T-helper 1 cell treated with Interleukin-12 subunit alpha and Interleukin-12 subunit beta and Interleukin-4 antibody, amounts not matched to agents 30 ng/mL and 1 ng/mL, for 36 hours (primary cell): ENCODE results near the gene DIPK1C. TPM values are rescaled to one million over a fixed set of nuclear protein-coding genes. Genes with fewer than 3 reads are reported as not detected.

Experiments
- intact Hi-C: fragments of 100-400 bp; cut with micrococcal nuclease; formaldehyde crosslinking; loops from one replicate; pipeline ENCODE4 v1.15.1; 2024
- total RNA-seq: library from RNA; stranded (reverse); gene quantifications from 2 replicates; pipeline ENCODE4 v1.2.3, GENCODE V29; 2022

Gene DIPK1C
- total RNA-seq, 1 donor from 2014 or later, result not detected

DNA sequence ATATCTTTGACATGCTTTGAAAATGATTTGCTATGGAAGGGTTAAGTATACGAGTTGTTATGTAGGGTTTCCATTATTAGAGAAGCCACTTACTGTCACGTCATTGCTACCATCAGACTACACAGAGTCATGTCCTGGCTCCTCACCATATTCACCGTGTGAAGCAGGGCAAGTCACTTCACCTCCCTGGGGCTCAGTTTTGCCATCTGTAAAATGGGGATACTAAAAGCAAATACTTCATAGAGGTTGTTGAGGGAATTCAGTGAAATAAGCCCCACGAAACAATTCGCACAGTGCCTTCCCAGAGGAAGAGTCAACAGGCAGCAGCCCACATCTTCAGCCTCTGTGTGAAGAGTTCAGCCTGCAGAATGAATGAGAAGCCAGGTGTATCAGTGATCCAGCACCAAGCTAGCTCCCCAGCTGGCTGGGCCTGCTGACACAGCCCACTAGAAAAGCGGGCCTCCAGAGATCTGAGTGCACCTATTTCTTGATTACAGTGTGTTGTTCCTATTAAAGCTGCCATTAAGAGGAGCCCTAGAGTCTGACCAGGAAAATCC is 3.4 kb downstream of the DIPK1C start:
- intact Hi-C loops, result no loop called here

GRCh38 chr18:74453016-74453566 is 4.0 kb downstream of the DIPK1C start:
- intact Hi-C loops, result no loop called here

DNA sequence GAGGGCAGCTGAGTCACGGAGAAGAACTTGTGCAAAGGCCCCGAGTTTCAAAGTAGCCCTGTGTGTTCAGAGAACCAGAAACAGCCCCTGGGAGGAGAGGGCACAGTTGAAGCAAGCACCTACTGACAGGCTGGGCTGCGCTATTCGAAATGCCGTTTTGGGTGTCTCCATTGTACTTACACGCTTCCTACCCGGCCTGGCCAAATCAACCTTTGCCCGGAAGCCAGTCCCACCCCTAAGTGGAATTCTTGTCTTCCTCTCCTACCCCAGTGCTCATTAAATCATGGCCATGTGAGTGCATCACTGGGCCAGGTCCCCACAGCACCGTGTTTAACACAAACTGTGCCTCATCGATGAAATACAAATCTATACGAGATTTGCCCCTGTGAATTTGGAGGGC is 6.0 kb downstream of the DIPK1C start:
- intact Hi-C loops, result no loop called here

DNA sequence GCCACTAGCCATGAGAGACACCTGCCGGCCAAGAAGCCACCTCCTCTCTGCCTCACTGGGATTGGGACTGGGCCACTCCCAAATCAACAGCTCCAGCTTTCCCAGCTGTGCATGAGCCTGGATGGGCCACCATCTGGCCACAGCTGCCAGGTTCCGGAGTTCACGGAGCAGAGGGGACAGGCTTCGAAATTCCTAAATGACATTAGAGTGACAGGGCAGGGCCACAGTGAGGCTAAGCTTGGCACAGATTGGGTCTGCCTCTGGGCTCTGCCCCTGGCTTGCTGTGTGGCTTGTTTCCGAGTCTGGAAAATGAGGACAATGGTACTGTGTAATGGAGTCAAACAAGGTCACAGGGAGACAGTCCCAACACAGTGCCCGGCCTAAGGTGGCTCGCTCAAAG is 6.5 kb downstream of the DIPK1C start:
- intact Hi-C loops, result no loop called here

DNA sequence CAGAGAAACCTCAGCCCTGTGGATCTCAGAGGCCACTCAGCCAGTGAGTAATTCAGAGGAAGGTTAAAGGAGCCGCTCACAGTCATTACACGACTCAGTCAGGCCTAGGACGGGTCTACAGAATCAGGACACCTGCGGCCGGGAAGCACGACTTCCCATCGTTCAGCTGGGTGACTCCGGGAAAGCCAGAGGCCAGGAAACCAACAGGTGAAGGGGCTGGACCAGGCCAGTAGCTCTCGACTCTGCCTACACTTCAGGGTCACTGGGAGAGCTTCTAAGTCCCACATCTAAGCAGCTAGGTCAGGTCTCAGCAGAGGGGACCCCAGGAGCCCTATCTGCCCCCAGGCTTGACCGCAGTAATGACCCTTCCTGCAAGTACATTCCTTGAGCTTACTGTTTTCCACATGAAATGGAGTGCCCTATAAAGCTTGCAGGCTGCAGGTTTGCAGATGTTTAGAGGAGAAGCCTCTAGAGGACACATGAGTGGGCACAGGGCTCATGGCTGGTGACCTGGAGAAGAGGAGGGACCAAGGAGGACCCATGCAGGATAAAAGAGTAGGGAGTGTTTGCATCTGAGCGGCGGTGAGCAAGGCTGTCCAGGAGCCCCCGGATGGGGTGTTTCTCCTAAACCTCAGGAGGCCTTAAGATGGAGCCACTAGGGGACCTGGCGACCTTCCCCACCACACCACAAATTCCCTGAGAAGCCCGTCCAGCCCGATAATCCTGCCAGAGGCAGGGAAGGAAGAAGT is 9.5 kb downstream of the DIPK1C start:
- intact Hi-C loops, result no loop called here

- intact Hi-C loops, result no loop called here
These were observed 10.3 kb downstream of the DIPK1C start for GRCh38 chr18:74446631-74447403.

GRCh38 chr18:74446178-74446577 is 10.9 kb downstream of the DIPK1C start:
- intact Hi-C loops, result no loop called here

GRCh38 chr18:74445585-74445984 is 11.5 kb downstream of the DIPK1C start:
- intact Hi-C loops, result no loop called here

DNA sequence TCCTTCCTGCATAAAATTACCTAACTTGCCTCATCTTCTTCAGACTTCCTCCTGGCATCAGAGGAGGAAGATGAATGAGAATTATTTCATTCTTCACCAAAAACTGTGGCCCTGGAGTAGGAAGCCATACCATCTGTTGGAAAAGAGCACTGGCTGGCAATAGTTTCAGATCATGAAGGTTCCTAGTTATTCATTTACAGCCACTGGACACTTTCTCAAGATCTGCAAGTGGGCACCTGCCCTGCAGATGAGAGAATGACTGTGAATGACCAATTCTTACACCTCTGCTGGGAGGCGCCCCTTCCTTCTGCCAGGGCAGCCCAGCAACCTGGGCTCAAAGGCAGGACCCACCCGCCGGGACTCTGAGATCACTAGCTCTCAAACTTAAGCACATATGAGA is 13.0 kb downstream of the DIPK1C start:
- intact Hi-C loops, result no loop called here

DNA sequence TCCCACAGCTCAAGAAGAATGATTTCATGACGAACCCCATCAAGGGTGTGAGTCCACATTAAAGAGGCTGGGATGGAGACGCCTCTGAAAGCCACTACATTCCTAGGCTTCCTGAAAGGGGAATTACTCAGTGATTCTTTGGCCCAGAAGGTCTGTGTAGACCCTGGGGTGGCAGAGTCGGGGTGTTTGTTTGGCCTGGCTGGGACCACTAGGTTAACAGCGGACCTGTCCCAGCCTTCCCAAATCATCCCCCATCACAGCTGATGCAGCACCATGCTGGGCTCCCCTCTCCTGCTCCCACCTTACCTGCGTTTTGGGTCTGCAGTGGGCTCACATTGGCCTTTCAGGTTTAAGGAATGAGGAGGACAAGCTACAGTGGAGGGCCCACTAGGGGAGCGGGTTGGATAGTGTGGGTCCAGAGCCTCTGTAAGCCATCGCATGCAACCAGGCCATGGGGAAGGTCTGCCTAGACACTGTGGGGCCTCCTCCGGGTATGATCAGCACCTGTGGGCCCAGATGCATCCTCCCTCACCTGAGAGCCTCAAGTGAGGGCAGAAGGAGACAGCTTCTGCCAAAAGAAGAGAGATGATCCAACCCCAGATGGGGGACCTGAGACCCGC is 16.2 kb downstream of the DIPK1C start:
- intact Hi-C loops, result no loop called here

GRCh38 chr18:74438091-74438490 is 19.0 kb downstream of the DIPK1C start:
- intact Hi-C loops, result no loop called here

GRCh38 chr18:74436158-74436769 is 20.8 kb downstream of the DIPK1C start:
- intact Hi-C loops, result no loop called here

DNA sequence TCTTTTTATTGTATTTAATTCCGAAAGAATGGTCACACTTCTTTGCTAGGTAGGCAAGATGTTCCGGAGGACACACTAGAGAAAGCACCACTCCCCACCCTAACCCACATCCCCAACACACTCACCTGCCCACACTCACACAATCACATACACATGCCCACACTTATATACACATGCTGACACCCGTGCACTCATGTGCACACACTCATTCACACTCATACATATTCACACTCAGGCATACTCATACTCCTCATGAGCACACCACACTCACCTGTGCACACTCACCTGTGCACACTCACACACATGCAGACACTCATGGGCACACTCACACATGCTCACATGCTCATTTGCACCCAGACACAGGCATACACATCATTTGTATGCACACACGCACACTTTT is 21.4 kb downstream of the DIPK1C start:
- intact Hi-C loops, result no loop called here

DNA sequence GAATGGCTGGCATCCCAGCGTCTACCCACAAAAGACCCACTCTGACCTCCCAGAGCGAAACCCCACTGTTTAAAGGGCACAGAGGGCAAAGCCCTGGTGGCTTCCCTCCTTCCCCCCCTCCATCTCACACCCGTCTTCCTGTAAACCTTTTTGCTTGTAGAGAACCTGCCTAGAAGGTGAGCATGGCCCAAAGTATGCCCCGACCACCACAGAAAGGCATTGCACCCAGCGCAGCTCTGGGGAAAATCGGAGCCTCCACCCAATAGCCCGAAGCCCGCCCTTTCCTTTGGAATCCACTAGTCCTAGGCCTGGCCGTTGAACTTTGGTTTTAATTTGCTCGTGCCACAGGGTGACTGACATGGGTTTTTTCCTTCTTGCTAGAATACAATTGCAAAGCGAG is 22.6 kb downstream of the DIPK1C start:
- intact Hi-C loops, result no loop called here

- intact Hi-C loops, result no loop called here
These were observed 26.1 kb downstream of the DIPK1C start for GRCh38 chr18:74430806-74431571.

GRCh38 chr18:74430231-74430630 is 26.9 kb downstream of the DIPK1C start:
- intact Hi-C loops, result no loop called here

DNA sequence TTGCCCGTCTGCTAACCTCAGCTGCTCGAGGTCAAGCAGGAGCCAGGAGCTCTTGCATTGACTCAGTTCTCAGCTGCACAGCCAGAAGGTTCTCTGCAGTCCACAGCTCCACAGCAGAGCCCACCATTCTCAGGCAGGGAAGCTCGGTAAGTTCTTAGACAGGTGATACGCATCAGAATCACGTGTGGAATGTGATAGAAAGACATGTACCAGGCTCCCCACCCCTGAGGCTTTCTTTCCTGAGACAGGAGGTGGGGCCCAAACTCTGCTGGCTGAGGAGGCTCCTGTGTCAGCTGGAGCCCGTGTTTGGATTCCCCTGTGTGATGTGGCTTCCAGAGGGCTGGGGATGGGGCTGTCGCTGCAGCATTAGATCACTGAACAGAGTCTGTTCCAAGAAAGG is 28.0 kb downstream of the DIPK1C start:
- intact Hi-C loops, result no loop called here

DNA sequence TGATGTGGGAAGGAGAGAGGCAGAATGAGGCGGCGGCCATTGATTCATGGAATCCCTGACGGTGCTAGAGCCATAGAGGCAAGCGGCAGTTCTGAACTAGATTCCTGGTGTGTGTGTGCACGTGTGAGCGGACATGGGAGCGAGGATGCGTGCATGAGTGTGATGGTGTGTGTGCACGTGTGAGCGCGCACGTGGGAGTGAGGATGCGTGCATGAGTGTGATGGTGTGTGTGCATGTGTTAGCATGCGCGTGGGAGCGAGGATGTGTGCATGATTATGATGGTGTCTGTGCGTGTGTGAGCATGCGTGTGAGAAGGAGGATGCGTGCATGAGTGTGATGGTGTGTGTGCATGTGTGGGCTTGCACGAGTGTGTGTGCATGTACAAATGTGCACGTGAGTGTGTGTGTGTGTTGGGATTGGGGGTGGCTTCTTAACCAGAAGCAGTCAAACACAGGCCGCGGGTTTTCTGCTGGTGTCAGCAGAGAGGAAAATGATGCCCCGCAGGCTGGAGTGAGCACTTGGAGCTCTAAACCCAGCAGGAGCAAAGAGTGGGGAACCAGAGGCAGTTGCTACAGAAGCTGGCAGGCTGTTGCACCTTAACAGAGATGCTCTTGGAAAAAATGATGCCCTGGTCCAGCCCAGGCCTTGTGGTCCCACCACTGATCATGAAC is 29.5 kb downstream of the DIPK1C start:
- intact Hi-C loops, result no loop called here

DNA sequence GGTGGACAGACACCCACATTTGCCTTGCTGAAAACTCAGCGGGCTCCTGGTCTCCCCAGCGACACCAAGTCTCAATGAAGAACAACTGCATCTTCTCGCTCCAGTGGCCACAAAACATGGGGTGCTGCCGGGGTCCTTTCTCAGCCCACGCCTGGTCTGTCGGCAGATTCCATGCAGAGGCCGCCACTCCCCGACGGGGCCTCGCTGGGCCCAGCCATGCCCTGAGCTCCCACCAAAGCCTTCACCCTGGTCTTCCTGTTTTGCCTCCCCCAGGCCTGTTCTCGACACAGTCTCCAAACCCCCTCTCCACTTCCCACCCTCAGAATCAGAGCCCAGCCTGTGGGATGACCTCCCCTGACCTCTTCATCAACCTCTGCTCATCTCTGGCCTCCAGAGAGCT is 31.2 kb downstream of the DIPK1C start:
- intact Hi-C loops, result no loop called here

- intact Hi-C loops, result no loop called here
These were observed 31.9 kb downstream of the DIPK1C start for GRCh38 chr18:74425161-74425560.
